Measurements from ENCODE around the gene SLC25A10. TPM values are rescaled to one million over a fixed set of nuclear protein-coding genes. Genes with fewer than 3 reads are reported as not detected.

Gene SLC25A10
- total RNA-seq, 2 experiments from 2014 or later: 4.6 TPM

- no peak overlapping the region for H3K27ac Mint-ChIP-seq
These were observed 15.7 kb upstream of the SLC25A10 start for GRCh38 chr17:81696218-81696941.

DNA sequence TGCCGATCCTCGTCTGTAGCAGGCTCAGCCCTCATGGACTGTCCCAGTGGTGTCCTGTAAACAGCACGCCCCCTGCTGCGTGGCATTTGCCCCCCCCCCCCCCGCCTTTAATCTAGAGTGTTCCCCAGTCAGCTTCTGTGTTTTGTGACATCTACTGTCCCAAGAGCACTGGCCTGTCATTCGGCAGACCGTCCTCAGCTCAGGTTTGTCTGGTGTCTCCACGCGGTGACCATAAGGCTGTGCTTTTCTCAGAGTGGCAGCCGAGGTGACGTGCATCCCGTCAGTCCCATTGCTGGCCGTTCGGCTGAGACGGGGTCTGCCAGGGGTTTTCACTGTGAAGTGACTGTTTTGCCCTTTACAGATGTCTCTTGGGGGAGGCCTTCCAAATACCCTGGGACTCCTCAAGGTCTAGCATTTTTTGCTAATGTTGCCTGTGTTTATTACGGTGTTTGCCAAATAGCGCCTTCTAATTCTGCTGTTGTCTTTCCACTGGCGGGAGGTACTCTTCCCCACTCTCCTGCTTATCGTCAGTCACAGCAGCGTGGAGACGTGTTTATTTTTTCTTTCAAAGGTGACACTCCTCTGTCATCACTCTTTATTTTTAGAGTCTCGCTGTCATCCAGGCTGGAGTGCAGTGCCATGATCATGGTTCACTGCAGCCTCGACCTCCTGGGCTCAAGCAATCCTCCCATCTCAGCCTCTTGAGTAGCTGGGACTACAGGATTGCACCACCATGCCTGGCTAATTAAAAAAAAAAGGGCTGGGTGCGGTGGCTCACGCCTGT, 14.6 kb upstream of the SLC25A10 start:
- no peak overlapping the region for H3K4me3 ChIP-seq (ENCODE audit: low read length)
- Mint-ChIP-seq H3K27ac (no peak overlapping the region), H3K4me1 (ENCODE audit: low read depth) (peaks cover 10% of the 10 kb centered on the region), H3K36me3 (ENCODE audit: low read depth) (peaks cover 44% of the 10 kb centered on the region), H3K9me3 (no peaks in the 10 kb centered on the region), H3K27me3 (no peaks in the 10 kb centered on the region), H3K4me3 (no peak overlapping the region)
- no peak overlapping the region for H3K27ac ChIP-seq (ENCODE audit: low read depth in 1 of 2, low read length in 2 of 2)
- CTCF ChIA-PET: no interaction called here
- intact Hi-C loops (cut with DNase I, micrococcal nuclease): no loop called here
- peaks cover 79% of the 10 kb centered on the region for H3K36me3 ChIP-seq (ENCODE audit: insufficient read depth, low read length)
- DNase-seq: no peak
- no peaks in the 10 kb centered on the region for H3K9me3 ChIP-seq (ENCODE audit: control insufficient read depth in 1 of 2, insufficient read depth in 1 of 2, low read length in 2 of 2)
- POLR2A ChIA-PET: no interaction called here
- peaks cover 19% of the 10 kb centered on the region for H3K4me1 ChIP-seq (ENCODE audit: insufficient read depth, low read length)
- no peak for TF ChIP-seq CTCF (IDR thresholded peaks at IDR 0.05)
- ATAC-seq (ENCODE audit: poor library complexity): no peak
- no peaks in the 10 kb centered on the region for H3K27me3 ChIP-seq (ENCODE audit: control insufficient read depth in 1 of 2, insufficient read depth in 2 of 2, low read length in 2 of 2)

More at GRCh38 chr17:81696218-81696941, 15.7 kb upstream of the SLC25A10 start:
- POLR2A ChIA-PET: interaction anchor here (1.0 to 1.5 kb wide), 2 partner anchors 10 to 13 kb away, joined by 3 to 4 read pairs; partner anchors contain the start of genes ARL16 and HGS
- Mint-ChIP-seq H3K4me3 (no peak overlapping the region), H3K27me3 (no peaks in the 10 kb centered on the region), H3K36me3 (ENCODE audit: low read depth) (peaks cover 44% of the 10 kb centered on the region), H3K9me3 (no peaks in the 10 kb centered on the region), H3K4me1 (ENCODE audit: low read depth) (peaks cover 4% of the 10 kb centered on the region)
- ATAC-seq (ENCODE audit: poor library complexity): no peak
- no peaks in the 10 kb centered on the region for H3K27me3 ChIP-seq (ENCODE audit: control insufficient read depth in 1 of 2, insufficient read depth in 2 of 2, low read length in 2 of 2)
- H3K36me3 ChIP-seq (ENCODE audit: insufficient read depth, low read length): peaks cover 86% of the 10 kb centered on the region
- peaks cover 8% of the 10 kb centered on the region for H3K4me1 ChIP-seq (ENCODE audit: insufficient read depth, low read length)
- intact Hi-C loops (cut with DNase I, micrococcal nuclease): no loop called here
- no peak overlapping the region for H3K27ac ChIP-seq (ENCODE audit: low read depth in 1 of 2, low read length in 2 of 2)
- no peaks in the 10 kb centered on the region for H3K9me3 ChIP-seq (ENCODE audit: control insufficient read depth in 1 of 2, insufficient read depth in 1 of 2, low read length in 2 of 2)
- DNase-seq: no peak
- no peak for TF ChIP-seq CTCF (IDR thresholded peaks at IDR 0.05)
- CTCF ChIA-PET: no interaction called here
- H3K4me3 ChIP-seq (ENCODE audit: low read length): no peak overlapping the region

GRCh38 chr17:81700353-81701287, 11.5 kb upstream of the SLC25A10 start:
- peak overlapping the region; percentile 8 for H3K4me3 Mint-ChIP-seq
- intact Hi-C loops (cut with DNase I, micrococcal nuclease): loop anchor here (5.0 kb wide), 2 partner anchors 33 to 227 kb away; partner anchors contain the start of genes CCDC137 (in 1 of the 2), MAFG (in 1 of the 2) and OXLD1 (in 1 of the 2)
- no peaks in the 10 kb centered on the region for H3K27me3 Mint-ChIP-seq
- peaks cover 55% of the 10 kb centered on the region for H3K36me3 ChIP-seq (ENCODE audit: insufficient read depth, low read length)
- H3K9me3 Mint-ChIP-seq: no peaks in the 10 kb centered on the region
- H3K4me3 ChIP-seq (ENCODE audit: low read length): no peak overlapping the region
- no peaks in the 10 kb centered on the region for H3K9me3 ChIP-seq (ENCODE audit: control insufficient read depth in 1 of 2, insufficient read depth in 1 of 2, low read length in 2 of 2)
- peaks cover 60% of the 10 kb centered on the region for H3K36me3 Mint-ChIP-seq (ENCODE audit: low read depth)
- peaks cover 37% of the 10 kb centered on the region for H3K4me1 ChIP-seq (ENCODE audit: insufficient read depth, low read length)
- ChIA-PET CTCF (interaction anchor here (1.8 kb wide), 1 partner anchor 17 kb away, joined by 5 read pairs; the partner anchor contains the start of genes ARL16 and HGS), POLR2A (interaction anchor here (0.7 to 4.7 kb wide), 2 partner anchors 16 to 34 kb away, joined by 3 to 43 read pairs; partner anchors contain the start of genes ARL16, CCDC137, HGS and OXLD1)
- H3K27me3 ChIP-seq (ENCODE audit: control insufficient read depth in 1 of 2, insufficient read depth in 2 of 2, low read length in 2 of 2): no peaks in the 10 kb centered on the region
- H3K27ac Mint-ChIP-seq: no peak overlapping the region
- no peak for TF ChIP-seq CTCF (IDR thresholded peaks at IDR 0.05)
- H3K4me1 Mint-ChIP-seq (ENCODE audit: low read depth): peaks cover 20% of the 10 kb centered on the region
- ATAC-seq (ENCODE audit: poor library complexity): no peak
- no peak overlapping the region for H3K27ac ChIP-seq (ENCODE audit: low read depth in 1 of 2, low read length in 2 of 2)
- no peak for DNase-seq

All from CD4-positive, alpha-beta T cell (primary cell).